GM10847 (cell line): Measurements from ENCODE around the gene CBX7.

Experiments used
- POLR2A ChIP-seq: IDR thresholded peaks from 2 replicates; pipeline ENCODE4 v1.6.1; 2011; ENCODE audit not compliant: insufficient read length; ENCODE audit errors: extremely low read depth

CBX7 gene

DNA sequence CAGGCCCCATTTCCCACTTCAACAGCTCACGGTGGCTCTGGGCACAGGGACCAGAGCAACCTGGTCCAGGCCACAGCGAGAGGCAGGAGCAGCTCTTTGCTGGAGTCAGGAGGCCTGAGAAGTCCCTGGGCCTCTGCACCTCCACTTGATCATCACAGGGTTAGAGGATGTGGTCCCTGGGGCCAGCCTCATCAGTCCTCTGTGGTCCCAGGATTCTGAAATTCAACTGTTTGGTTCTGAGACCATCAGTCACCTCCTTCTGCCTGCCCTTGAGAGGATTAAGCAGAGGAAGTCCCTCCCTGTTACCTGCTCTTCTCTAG, 24.9 kb upstream of the CBX7 start:
- TF ChIP-seq POLR2A: no peak

GRCh38 chr22:39176714-39177455, 24.4 kb upstream of the CBX7 start:
- no peak for TF ChIP-seq POLR2A

GRCh38 chr22:39176143-39176713, 23.7 kb upstream of the CBX7 start:
- TF ChIP-seq POLR2A: no peak

DNA sequence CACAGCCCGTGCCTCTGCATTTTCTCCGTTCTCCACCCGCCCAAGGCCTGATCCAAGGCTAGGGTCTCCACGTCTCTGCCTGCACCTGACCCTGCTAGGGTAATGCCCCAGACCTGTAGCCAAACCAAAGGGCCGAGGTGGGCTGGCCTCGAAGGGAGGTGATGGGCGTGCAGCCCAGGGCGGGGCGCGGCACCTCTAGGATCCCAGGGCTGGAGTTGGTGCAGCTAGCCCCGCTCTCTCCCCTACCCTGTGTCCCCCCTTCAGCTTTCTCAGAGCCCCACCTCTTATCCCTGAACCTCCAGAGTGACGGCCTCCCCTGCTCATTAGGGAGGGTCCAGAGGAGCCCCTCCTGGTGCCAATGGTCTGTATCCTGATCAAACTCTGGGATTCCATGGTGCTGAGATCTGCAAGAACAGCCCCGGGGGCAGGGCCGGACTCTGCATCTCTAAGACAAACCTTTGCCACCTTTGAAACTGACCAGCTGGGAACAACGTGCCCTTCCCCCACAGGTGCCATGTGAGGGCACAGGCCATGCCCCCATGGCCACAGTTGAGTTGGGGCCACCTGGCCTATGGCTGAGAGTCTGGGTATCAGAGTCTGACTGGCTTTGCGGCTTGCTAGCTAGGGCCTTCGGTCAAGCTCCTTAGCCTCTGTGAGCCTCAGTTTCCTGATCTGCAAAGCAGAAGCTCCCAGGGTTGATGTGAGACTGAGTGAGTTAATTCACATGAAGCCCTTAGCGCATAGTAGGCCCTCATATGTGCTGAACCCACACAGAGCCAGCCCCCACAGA, 23.1 kb upstream of the CBX7 start:
- no peak for TF ChIP-seq POLR2A

DNA sequence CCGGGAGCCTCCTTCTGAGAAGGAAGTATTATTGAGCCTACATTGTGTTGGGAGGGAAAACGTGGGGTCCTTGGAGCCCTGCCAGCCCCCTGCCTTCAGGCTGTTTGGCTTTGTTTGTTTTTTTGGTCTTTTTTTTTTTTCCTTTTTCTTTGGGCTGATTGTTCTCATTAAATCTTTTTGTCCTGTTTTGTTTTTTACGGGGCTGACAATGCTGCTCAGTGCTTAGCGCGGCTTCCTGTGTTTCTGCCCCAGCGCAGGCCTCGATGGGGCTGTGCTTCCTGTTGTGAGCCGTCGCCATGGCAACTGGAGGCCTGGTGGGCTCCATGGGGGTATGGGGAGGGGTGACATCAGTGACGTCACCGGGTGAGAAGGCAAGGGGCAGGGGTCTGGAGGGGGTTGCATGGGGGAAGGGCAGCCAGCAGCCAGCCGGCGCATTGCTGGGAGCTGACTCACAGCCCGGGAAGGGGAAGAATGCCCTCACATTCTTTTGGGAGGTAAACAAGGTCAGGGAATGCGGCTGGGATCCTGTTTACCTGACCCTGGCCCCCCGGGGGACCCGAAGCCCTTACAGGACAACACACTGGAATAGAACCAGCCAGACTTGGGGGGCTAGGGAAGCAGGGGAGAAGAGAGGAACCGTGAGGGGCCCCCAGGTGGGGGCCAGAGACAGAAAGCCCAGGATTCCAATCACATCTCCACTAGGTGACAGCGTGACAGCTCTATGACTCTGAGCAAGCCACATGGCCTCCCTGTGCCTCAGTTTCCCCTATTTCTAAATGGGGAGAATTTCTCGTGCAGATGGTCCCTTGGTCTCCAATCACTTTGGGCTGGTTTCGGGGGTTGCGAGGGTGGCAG, 22.2 kb upstream of the CBX7 start:
- TF ChIP-seq POLR2A: no peak

GRCh38 chr22:39173787-39174497, 21.5 kb upstream of the CBX7 start:
- TF ChIP-seq POLR2A: no peak

GRCh38 chr22:39173050-39173706, 20.7 kb upstream of the CBX7 start:
- TF ChIP-seq POLR2A: no peak

- no peak for TF ChIP-seq POLR2A
Measured at GRCh38 chr22:39171623-39172264, 19.3 kb upstream of the CBX7 start.

DNA sequence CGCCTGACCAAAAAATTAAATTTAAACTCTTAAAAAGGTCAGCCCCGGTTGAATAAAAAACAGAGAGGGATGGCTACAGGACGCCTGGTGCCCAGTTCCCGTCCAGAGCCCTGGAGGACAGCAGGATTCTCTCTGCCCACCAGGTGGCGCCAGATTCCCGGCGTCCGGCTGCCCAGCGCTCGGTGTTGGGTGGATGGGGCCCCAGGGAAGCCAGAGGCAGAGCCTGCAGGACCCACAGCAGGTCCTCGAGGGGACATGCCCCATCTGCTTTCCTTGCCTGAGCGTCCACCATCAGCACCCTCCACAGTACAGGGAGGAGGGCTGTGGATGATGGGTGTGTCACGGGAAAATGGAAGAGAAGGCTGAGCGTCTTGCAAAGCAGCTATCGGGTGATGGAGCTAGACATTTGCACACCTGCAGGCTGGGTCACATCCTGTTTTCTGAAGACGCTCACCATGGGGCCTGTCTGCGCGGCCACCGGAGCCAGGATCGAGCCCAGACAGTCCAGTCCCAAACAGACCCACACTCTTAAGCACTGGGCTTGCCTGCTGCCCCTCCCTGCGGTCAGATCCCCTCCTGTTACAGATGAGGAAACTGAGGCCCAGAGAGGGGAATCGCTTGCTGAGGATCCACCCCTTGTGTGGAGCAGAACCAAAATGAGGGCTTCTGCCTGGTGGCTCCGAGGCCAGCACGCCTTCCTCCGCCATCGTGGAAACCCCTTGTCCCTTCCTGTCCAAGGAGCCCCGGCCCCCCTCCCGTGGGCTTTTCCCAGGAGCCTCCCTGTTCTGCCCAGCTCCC, 18.5 kb upstream of the CBX7 start:
- TF ChIP-seq POLR2A: no peak

DNA sequence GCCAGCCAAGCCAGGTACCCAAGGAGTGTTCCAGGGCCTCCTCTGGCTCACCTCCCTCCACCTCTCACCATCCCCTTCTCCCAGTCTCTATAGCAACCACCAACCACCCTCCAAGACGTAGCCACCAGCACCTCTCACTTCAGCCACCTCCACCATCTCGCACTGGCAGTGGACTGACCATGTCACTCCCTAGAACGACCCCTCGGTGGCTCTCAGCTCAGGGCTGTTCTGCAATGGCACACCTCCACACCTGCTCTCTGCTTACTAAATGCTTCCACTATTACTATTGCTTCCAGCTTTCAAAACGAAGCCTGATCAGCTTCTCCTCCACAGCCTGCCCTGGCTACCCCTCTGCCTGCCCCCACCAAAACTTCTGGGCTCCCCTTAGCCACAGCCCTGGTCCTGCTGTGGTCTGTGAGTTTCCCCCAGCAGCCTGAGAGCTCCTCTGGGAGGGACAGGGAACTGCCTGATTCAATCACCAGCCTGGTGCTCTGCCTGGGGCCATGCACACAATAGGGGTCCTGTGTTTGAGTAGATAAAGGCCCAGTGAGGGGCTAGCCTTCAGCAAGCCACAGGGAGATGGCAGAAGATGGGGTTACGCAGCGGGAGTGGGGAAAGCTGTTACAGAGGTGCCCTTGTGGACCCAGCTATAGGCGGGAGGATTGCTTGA, 17.5 kb upstream of the CBX7 start:
- TF ChIP-seq POLR2A: no peak

DNA sequence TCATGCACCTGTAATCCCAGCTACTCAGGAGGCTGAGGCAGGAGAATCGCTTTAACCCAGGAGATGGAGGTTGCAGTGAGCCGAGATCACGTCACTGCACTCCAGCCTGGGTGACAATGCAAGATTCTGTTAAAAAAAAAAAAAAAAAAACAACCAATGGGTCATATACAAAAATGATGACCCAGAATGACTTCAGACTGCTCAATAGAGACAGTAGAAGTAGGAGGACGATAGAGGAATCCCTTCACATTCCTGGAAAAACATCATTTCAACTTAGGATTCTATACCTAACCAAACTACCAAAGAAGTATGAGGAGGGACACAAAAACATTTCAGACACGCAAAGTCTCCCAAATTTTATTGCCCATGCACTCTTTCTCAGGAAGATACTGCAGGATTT, 14.1 kb upstream of the CBX7 start:
- TF ChIP-seq POLR2A: no peak

GRCh38 chr22:39155421-39155820, 2.9 kb upstream of the CBX7 start:
- no peak for TF ChIP-seq POLR2A
